Chondrocyte (in vitro differentiated cells): Measurements from ENCODE around the gene SIRPB2. TPM values are rescaled to one million over a fixed set of nuclear protein-coding genes. Genes with fewer than 3 reads are reported as not detected.

Source experiments
- DNase-seq: peaks from one replicate; pipeline ENCODE4 v3.0.0; 2021; ENCODE audit warnings: mixed read lengths, low spot score
- H3K27ac Mint-ChIP-seq: one replicate; pipeline ENCODE4 v1.8.0; 2021; ENCODE audit warnings: mild to moderate bottlenecking, moderate library complexity, mixed read lengths; ENCODE audit not compliant: unreplicated experiment
- H3K27me3 Mint-ChIP-seq: 2 replicates; pipeline ENCODE4 v1.8.0; 2021; ENCODE audit warnings: low read depth, mixed read lengths
- H3K36me3 Mint-ChIP-seq: 2 replicates; pipeline ENCODE4 v1.8.0; 2021; ENCODE audit warnings: low read depth, mixed read lengths
- H3K4me1 Mint-ChIP-seq: 2 replicates; pipeline ENCODE4 v1.8.0; 2021; ENCODE audit warnings: low read depth, mild to moderate bottlenecking, mixed read lengths
- H3K4me3 Mint-ChIP-seq: one replicate; pipeline ENCODE4 v1.8.0; 2021; ENCODE audit warnings: mild to moderate bottlenecking, moderate library complexity, mixed read lengths; ENCODE audit not compliant: unreplicated experiment
- H3K9me3 Mint-ChIP-seq: 2 replicates; pipeline ENCODE4 v1.8.0; 2021; ENCODE audit warnings: low read depth, mixed read lengths
- total RNA-seq: library from RNA; stranded (reverse); gene quantifications from 3 replicates; pipeline ENCODE4 v1.2.1, GENCODE V29; 2021
- TF ChIP-seq, protein P1 (sequence below): fragments of 200-600 bp; sonication (generic); IDR thresholded peaks from 2 replicates; pipeline ENCODE4 v1.5.0; 2021; ENCODE audit warnings: antibody characterized with exemption, mild to moderate bottlenecking, moderate library complexity

The SIRPB2 gene
- total RNA-seq, 1 donor from 2014 or later: not detected

DNA sequence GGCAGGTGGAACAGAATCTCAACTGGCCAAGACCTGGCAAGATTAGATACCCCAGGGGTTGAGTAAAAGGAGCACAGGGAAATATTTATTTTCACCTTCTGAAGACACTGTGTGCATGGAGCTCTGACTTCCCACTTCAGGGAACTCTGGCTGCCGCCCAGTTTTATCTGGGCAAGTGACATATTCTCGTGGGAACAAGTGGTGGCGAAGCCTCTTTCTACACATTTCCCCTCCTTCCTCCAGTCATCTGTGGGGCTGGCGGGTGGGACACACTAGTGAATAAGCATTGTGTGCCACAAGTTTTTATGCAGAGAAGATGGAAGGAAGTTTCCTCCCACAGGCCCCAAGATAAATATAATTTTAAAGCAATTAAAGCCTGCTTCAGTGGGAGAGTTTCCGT, 48.1 kb downstream of the SIRPB2 start:
- Mint-ChIP-seq H3K27ac (no peak overlapping the region), H3K4me3 (no peak overlapping the region), H3K36me3 (peaks cover 35% of the 10 kb centered on the region), H3K27me3 (no peaks in the 10 kb centered on the region), H3K4me1 (no peaks in the 10 kb centered on the region), H3K9me3 (no peaks in the 10 kb centered on the region)
- TF ChIP-seq, protein P1, sequence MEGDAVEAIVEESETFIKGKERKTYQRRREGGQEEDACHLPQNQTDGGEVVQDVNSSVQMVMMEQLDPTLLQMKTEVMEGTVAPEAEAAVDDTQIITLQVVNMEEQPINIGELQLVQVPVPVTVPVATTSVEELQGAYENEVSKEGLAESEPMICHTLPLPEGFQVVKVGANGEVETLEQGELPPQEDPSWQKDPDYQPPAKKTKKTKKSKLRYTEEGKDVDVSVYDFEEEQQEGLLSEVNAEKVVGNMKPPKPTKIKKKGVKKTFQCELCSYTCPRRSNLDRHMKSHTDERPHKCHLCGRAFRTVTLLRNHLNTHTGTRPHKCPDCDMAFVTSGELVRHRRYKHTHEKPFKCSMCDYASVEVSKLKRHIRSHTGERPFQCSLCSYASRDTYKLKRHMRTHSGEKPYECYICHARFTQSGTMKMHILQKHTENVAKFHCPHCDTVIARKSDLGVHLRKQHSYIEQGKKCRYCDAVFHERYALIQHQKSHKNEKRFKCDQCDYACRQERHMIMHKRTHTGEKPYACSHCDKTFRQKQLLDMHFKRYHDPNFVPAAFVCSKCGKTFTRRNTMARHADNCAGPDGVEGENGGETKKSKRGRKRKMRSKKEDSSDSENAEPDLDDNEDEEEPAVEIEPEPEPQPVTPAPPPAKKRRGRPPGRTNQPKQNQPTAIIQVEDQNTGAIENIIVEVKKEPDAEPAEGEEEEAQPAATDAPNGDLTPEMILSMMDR: no peak
- no peak for DNase-seq

DNA sequence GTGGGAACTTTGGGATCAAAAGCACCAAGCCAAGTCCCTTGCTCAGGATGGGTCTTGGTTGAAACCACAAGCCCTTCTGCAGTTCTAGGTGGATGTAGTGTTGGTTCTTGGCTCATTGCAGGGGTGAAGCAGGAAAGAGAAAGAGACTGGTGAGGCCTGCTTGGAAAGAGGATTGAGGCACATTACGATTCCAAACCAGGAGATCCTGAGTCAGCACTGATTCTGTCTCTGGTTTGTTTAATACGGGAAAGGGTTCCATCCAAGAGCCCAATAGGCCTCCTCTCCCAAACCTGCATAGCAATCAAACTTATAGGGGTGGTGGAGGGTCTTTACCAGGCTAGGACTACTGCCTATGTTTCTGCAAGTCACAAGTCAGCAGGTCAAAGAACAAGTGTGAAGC, 48.9 kb downstream of the SIRPB2 start:
- H3K4me1 Mint-ChIP-seq: no peaks in the 10 kb centered on the region
- no peak overlapping the region for H3K4me3 Mint-ChIP-seq
- TF ChIP-seq, protein P1: no peak
- H3K27me3 Mint-ChIP-seq: no peaks in the 10 kb centered on the region
- DNase-seq: no peak
- H3K36me3 Mint-ChIP-seq: peaks cover 34% of the 10 kb centered on the region
- no peak overlapping the region for H3K27ac Mint-ChIP-seq
- no peaks in the 10 kb centered on the region for H3K9me3 Mint-ChIP-seq

DNA sequence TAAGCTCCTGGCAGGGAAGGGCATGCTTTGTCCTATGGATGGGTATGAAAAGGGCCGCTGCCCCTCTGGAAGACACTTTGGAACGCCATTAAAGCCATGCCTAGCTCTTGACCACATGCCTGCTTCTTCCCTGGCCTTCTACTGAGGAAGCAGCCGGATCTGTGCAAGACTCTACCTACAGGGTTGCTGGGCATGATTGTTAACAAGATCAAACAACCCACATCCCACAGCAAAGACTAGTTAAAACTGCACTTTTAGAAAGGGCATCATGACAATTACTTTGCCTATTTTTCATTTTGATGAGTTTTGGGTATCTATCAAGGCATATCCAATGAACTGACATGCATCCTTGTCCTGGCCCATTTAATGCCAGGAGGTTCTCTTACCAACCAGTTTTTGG, 50.1 kb downstream of the SIRPB2 start:
- DNase-seq: no peak
- Mint-ChIP-seq H3K4me1 (no peaks in the 10 kb centered on the region), H3K27ac (no peak overlapping the region), H3K36me3 (peaks cover 33% of the 10 kb centered on the region), H3K9me3 (no peaks in the 10 kb centered on the region), H3K4me3 (no peak overlapping the region), H3K27me3 (no peaks in the 10 kb centered on the region)
- TF ChIP-seq, protein P1: no peak

DNA sequence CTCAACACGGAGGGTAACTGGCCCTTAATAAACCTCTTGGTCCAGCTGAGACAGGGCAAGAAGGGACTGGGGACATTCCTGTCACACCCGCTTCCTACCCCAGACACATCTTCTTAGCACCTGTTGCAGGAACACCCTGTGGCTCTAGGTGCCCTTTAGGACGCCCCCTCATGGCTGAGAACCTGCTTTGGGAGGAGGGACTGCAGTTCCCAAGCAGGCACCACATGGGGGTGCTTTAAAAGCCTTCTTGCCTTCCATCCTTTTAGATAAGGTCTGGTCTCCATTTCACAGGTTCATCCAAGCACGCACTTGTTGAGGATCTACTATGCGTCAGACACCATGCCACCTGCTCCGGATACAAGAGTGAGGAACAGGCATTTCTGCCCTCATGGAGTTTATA, 51.2 kb downstream of the SIRPB2 start:
- H3K4me3 Mint-ChIP-seq: no peak overlapping the region
- H3K27ac Mint-ChIP-seq: peak overlapping the region; percentile 8
- no peaks in the 10 kb centered on the region for H3K9me3 Mint-ChIP-seq
- TF ChIP-seq, protein P1: peak; percentile 39
- H3K27me3 Mint-ChIP-seq: no peaks in the 10 kb centered on the region
- H3K4me1 Mint-ChIP-seq: no peaks in the 10 kb centered on the region
- no peak for DNase-seq
- peaks cover 22% of the 10 kb centered on the region for H3K36me3 Mint-ChIP-seq

DNA sequence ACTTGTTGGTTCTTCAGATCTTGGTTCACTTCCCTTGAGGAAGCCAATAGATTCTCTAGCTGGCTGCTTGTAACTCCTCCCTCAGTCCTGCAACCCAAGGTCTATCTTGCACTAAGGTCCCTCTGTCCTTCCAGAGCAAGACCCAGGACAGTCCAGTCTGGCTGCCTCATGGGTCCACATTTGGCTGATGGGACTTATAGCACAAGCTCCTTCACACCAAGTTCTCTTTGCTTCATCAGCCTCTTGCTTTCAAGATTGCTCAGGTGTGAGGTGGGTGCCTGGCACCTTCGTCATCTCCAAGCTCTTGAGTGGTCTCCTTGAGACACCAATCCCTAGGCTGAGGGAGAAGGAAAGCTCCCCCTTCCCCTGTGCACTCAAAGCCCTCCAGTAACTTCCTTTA, 52.9 kb downstream of the SIRPB2 start:
- TF ChIP-seq, protein P1: no peak

More for the DNA sequence above, 52.9 kb downstream of the SIRPB2 start:
- H3K27ac Mint-ChIP-seq: no peak overlapping the region
- H3K4me1 Mint-ChIP-seq: no peaks in the 10 kb centered on the region
- H3K9me3 Mint-ChIP-seq: no peaks in the 10 kb centered on the region
- peaks cover 14% of the 10 kb centered on the region for H3K36me3 Mint-ChIP-seq
- DNase-seq: no peak
- no peak overlapping the region for H3K4me3 Mint-ChIP-seq
- no peaks in the 10 kb centered on the region for H3K27me3 Mint-ChIP-seq
